AG20443 (cell line): ENCODE measurements around the gene ANO8.
"Not testable (repeated sequence)": the region's sequence is repeated elsewhere in the genome, so short reads cannot be mapped to it uniquely, and the experiment has no call there.

Source experiments
- DNase-seq: peaks from one replicate; pipeline ENCODE4 v3.0.0; 2012; ENCODE audit warnings: low spot score, mixed read lengths

Gene ANO8

GRCh38 chr19:17309965-17310461 is 24.6 kb downstream of the ANO8 start:
- no peak for DNase-seq

GRCh38 chr19:17309198-17309964 is 25.3 kb downstream of the ANO8 start, which contains the start of gene DDA1:
Gene DDA1, plus strand, starts transcription at chr19:17309563. Its CDS starts 92 bp downstream, at chr19:17309655.
- peak; percentile 98 for DNase-seq

GRCh38 chr19:17307876-17308377 is 26.7 kb downstream of the ANO8 start:
- no peak for DNase-seq

- DNase-seq, result no peak
Observed at GRCh38 chr19:17306285-17306714, 28.4 kb downstream of the ANO8 start.

- peak; percentile 88 for DNase-seq
Observed at GRCh38 chr19:17305517-17306284, 29.0 kb downstream of the ANO8 start, which contains the start of gene MRPL34. Gene MRPL34, plus strand, starts transcription at chr19:17305872. Its CDS starts 21 bp downstream, at chr19:17305893.

- no peak for DNase-seq
Observed at GRCh38 chr19:17305216-17305516, 29.5 kb downstream of the ANO8 start.

GRCh38 chr19:17304386-17305215 is 30.1 kb downstream of the ANO8 start:
- no peak for DNase-seq

GRCh38 chr19:17303940-17304267 is 30.8 kb downstream of the ANO8 start:
- DNase-seq, result no peak

GRCh38 chr19:17303167-17303939 is 31.3 kb downstream of the ANO8 start, which contains the start of gene ABHD8:
Gene ABHD8, minus strand, starts transcription at chr19:17303425. Its CDS starts 1,809 bp downstream, at chr19:17301616.
- peak; percentile 95 for DNase-seq

GRCh38 chr19:17302391-17303166 is 32.1 kb downstream of the ANO8 start:
- no peak for DNase-seq

- no peak for DNase-seq
Observed at GRCh38 chr19:17300992-17301619, 33.5 kb downstream of the ANO8 start.

GRCh38 chr19:17296976-17297375 is 37.7 kb downstream of the ANO8 start:
- no peak for DNase-seq

- no peak for DNase-seq
Observed at GRCh38 chr19:17296273-17296672, 38.4 kb downstream of the ANO8 start.

GRCh38 chr19:17295551-17295950 is 39.1 kb downstream of the ANO8 start:
- DNase-seq, result not testable (repeated sequence)

GRCh38 chr19:17294051-17294891 is 40.4 kb downstream of the ANO8 start:
- DNase-seq, result peak; percentile 62

- DNase-seq, result no peak
Observed at GRCh38 chr19:17293605-17294004, 41.0 kb downstream of the ANO8 start.

- DNase-seq, result peak; percentile 95
Observed at GRCh38 chr19:17292301-17293074, 42.2 kb downstream of the ANO8 start.

GRCh38 chr19:17289489-17289888 is 45.2 kb downstream of the ANO8 start:
- peak; percentile 95 for DNase-seq
